ENCODE measurements around the gene HOXD4. TPM values are rescaled to one million over a fixed set of nuclear protein-coding genes. Genes with fewer than 3 reads are reported as not detected.
A peak's percentile ranks its signal among the peaks of the same experiment; 100 is the strongest.

The HOXD4 gene
- total RNA-seq, 4 donors from 2014 or later: 1.5 to 20.7 (median 6.4) TPM

Small RNA genes within 50 kb of the gene (small RNA-seq; reads per million reads assigned to genes)
- 84,672 reads per million, percentile 100 among the genes with 10 or more reads in this experiment for gene MIR10B

Other genes with a start within 250 kb of the HOXD4 start
- 10 to 100 TPM; 35.0 to 60.8 (median 38.3) TPM for gene LNPK, start 149.3 kb upstream of the HOXD4 start, total RNA-seq
- under 1 TPM in 1 of 4 donors, not detected in 3; 0.16 TPM for gene EVX2, start 67.6 kb upstream of the HOXD4 start, total RNA-seq
- 1 to 10 TPM in 1 of 4 donors, not detected in 3; 1.1 TPM for gene HOXD13, start 58.8 kb upstream of the HOXD4 start, total RNA-seq
- gene HOXD12, start 51.8 kb upstream of the HOXD4 start, total RNA-seq: not detected
- not detected for gene HOXD11, start 44.3 kb upstream of the HOXD4 start, total RNA-seq
- gene HOXD10, start 34.8 kb upstream of the HOXD4 start, total RNA-seq: under 1 TPM in 2 of 4 donors, not detected in 2; 0.17 to 0.66 TPM
- 1 to 10 TPM; 1.9 to 6.4 (median 3.7) TPM for gene HOXD9, start 28.8 kb upstream of the HOXD4 start, total RNA-seq
- 10 to 100 TPM in 3 of 4 donors, 1 to 10 TPM in 1; 8.0 to 24.5 (median 14.4) TPM for gene HOXD8, start 21.8 kb upstream of the HOXD4 start, total RNA-seq
- gene HOXD3, start 5.8 kb downstream of the HOXD4 start, total RNA-seq: 10 to 100 TPM in 1 of 4 donors, 1 to 10 TPM in 3; 1.3 to 23.0 (median 3.6) TPM
- 1 to 10 TPM in 2 of 4 donors, under 1 TPM in 2; 0.38 to 2.1 (median 1.1) TPM for gene HOXD1, start 37.1 kb downstream of the HOXD4 start, total RNA-seq
- 10 to 100 TPM; 18.4 to 24.5 (median 21.4) TPM for gene MTX2, start 117.9 kb downstream of the HOXD4 start, total RNA-seq

Measured in subcutaneous adipose tissue (tissue), 4 donors.